ENCODE data around the gene AGMO.

- TF ChIP-seq CTCF (IDR thresholded peaks at IDR 0.05 in 4 of 5, conservative IDR thresholded peaks at IDR 0.05 in 1 of 5) (no peak), POLR2A (IDR thresholded peaks at IDR 0.05) (no peak)
These were observed 54.1 kb downstream of the AGMO start for GRCh38 chr7:15507708-15508107.
